NAMALWA (cell line): Measurements from ENCODE around the gene PLXNA4.
"Not testable (repeated sequence)": the region's sequence is repeated elsewhere in the genome, so short reads cannot be mapped to it uniquely, and the experiment has no call there.

Experiments
- DNase-seq: peaks from one replicate; pipeline ENCODE4 v3.0.0-alpha.2; 2015; ENCODE audit warnings: low spot score

The PLXNA4 gene

GRCh38 chr7:132200141-132200540, 376.1 kb downstream of the PLXNA4 start:
- no peak for DNase-seq

- DNase-seq: no peak
Observed at GRCh38 chr7:132199626-132200025, 376.6 kb downstream of the PLXNA4 start.

- no peak for DNase-seq
Observed at GRCh38 chr7:132197772-132198171, 378.5 kb downstream of the PLXNA4 start.

GRCh38 chr7:132193898-132194297, 382.4 kb downstream of the PLXNA4 start:
- DNase-seq: no peak

- no peak for DNase-seq
Observed at GRCh38 chr7:132192809-132193208, 383.5 kb downstream of the PLXNA4 start.

GRCh38 chr7:132191418-132191817, 384.9 kb downstream of the PLXNA4 start:
- no peak for DNase-seq

- no peak for DNase-seq
Observed at GRCh38 chr7:132190683-132191082, 385.6 kb downstream of the PLXNA4 start.

- no peak for DNase-seq
Observed at GRCh38 chr7:132189881-132190280, 386.4 kb downstream of the PLXNA4 start.

- DNase-seq: no peak
Observed at GRCh38 chr7:132187869-132188789, 388.1 kb downstream of the PLXNA4 start.

- no peak for DNase-seq
Observed at GRCh38 chr7:132187391-132187790, 388.9 kb downstream of the PLXNA4 start.

GRCh38 chr7:132185150-132185549, 391.1 kb downstream of the PLXNA4 start:
- no peak for DNase-seq

GRCh38 chr7:132183781-132184380, 392.4 kb downstream of the PLXNA4 start:
- DNase-seq: no peak

- DNase-seq: no peak
Observed at GRCh38 chr7:132182992-132183391, 393.3 kb downstream of the PLXNA4 start.

- DNase-seq: no peak
Observed at GRCh38 chr7:132181946-132182685, 394.2 kb downstream of the PLXNA4 start.

- DNase-seq: no peak
Observed at GRCh38 chr7:132181371-132181770, 394.9 kb downstream of the PLXNA4 start.

- DNase-seq: no peak
Observed at GRCh38 chr7:132180481-132180880, 395.8 kb downstream of the PLXNA4 start.

- no peak for DNase-seq
Observed at GRCh38 chr7:132179681-132180080, 396.6 kb downstream of the PLXNA4 start.

GRCh38 chr7:132179080-132179430, 397.2 kb downstream of the PLXNA4 start:
- DNase-seq: no peak

GRCh38 chr7:132178402-132179079, 397.7 kb downstream of the PLXNA4 start:
- not testable (repeated sequence) for DNase-seq

GRCh38 chr7:132177708-132178401, 398.4 kb downstream of the PLXNA4 start:
- no peak for DNase-seq

- DNase-seq: no peak
Observed at GRCh38 chr7:132176719-132177118, 399.6 kb downstream of the PLXNA4 start.

GRCh38 chr7:132171130-132171576, 405.1 kb downstream of the PLXNA4 start:
- no peak for DNase-seq
